Nucleus accumbens (tissue), 56 donors: ENCODE data around the gene PGAM2.
"Not testable (repeated sequence)": the region's sequence is repeated elsewhere in the genome, so short reads cannot be mapped to it uniquely, and the experiment has no call there.

Source experiments
- DNase-seq, 56 donors: peaks; one replicate each; lab custom pipeline; 2025; lab: John Stamatoyannopoulos, UW

Gene PGAM2

DNA sequence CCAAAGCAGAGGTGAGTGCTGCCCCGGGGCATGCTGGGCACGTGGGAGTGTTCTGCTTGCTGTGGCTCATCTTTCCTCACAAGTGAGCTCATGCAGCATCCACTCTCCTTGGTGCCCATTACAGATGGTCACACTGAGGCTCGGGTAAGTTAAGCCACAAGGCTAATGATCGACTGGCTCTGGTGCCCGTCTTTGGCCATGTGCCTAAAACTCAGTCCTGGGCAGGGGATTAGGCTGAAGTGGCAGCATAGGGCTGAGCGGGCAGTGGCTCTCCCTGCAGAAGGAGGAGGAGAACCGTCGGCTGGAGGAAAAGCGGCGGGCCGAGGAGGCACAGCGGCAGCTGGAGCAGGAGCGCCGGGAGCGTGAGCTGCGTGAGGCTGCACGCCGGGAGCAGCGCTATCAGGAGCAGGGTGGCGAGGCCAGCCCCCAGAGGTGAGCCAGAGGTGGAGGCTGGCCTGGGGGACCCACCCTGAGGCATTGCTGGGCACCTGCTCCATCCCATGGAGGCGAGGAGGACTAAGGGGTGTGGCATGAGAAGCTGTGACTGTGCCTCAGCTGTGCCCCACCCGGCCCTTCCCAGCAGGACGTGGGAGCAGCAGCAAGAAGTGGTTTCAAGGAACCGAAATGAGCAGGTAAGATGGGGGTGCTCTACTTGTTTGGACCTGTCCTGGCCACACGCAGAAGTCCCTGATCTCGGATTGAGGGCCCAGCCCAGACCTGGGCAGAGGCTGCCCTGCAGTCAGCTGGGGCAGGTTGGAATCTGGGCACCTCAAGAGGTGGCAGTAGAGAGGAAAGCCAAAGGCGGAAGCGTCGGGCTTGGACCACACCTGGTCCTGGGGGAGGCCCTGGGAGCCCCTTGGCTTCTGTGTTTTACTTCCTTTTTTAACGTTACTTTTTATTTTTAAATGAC lies 7.3 kb downstream of the PGAM2 start:
- no peak for DNase-seq

GRCh38 chr7:44057181-44057848 lies 8.1 kb downstream of the PGAM2 start:
- no peak for DNase-seq

GRCh38 chr7:44056681-44057080 lies 8.7 kb downstream of the PGAM2 start:
- DNase-seq, result no peak

GRCh38 chr7:44052771-44053365 lies 12.5 kb downstream of the PGAM2 start:
- no peak for DNase-seq

DNA sequence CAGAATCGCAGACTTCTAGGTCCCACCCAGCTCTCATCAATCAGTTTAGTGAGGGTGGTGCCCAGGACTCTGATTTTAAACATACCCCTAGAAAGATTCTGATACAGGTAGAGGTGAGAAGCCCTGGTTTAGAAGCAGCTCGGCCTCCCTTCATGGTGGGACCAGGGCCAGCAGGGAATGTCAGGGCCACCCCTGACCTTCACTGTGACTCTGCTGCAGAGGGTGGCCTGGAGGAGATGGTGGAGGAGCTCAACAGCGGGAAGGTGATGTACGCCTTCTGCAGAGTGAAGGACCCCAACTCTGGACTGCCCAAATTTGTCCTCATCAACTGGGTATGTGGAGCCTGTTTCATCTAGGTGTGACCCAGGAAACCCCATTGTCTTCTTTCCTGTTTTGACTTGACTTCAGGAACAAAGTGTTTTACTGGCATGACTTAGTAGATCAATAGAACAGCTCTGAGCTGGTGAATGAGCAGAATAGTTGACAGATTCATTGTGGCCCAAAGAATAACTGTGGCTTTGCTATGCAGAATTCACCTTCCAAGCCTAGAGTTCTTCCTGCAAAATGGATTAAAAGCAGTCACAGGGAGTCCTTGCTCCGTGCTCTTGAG lies 13.7 kb downstream of the PGAM2 start:
- no peak for DNase-seq

GRCh38 chr7:44050915-44051560 lies 14.3 kb downstream of the PGAM2 start:
- DNase-seq, result no peak

DNA sequence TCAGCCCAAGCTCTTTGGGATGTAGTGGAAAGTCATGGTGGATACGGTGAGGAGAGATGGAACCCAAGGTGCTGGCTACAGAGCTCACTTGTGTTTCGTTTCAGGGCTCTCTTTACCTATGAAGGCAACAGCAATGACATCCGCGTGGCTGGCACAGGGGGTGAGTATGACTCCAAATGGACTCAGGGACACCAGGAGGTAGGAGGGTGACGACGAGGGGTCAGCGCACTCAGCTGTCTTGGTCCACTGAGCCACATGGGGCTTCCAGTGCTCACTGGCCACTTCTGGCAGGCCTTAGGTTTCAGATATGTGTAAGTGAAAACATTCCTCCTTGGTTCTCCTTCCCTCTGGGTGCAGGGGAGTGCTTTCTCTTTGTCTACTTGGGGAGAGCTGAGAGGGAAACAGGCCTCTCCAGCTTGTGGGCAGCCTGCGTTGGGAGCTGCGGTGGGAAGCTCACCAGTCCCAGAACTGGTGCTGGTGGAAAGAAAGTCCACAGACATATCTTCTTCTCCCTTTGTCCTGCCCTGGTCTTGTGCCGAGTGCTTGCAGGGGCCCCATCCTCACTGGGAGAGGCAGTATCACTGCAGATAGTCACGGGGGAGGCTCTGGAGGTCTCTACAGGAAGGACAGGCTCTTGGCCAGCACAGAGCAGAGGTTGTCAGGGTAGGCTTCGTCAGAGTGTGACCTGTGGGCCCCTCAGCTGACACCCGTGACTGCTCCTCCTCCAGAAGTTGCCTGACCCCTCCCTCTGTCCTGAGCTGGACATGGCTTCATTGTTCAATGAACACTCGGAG lies 15.0 kb downstream of the PGAM2 start:
- DNase-seq, result no peak

GRCh38 chr7:44048031-44048795 lies 17.2 kb downstream of the PGAM2 start:
- no peak for DNase-seq

- DNase-seq, result no peak
Measured at GRCh38 chr7:44046321-44047061, 18.9 kb downstream of the PGAM2 start.

DNA sequence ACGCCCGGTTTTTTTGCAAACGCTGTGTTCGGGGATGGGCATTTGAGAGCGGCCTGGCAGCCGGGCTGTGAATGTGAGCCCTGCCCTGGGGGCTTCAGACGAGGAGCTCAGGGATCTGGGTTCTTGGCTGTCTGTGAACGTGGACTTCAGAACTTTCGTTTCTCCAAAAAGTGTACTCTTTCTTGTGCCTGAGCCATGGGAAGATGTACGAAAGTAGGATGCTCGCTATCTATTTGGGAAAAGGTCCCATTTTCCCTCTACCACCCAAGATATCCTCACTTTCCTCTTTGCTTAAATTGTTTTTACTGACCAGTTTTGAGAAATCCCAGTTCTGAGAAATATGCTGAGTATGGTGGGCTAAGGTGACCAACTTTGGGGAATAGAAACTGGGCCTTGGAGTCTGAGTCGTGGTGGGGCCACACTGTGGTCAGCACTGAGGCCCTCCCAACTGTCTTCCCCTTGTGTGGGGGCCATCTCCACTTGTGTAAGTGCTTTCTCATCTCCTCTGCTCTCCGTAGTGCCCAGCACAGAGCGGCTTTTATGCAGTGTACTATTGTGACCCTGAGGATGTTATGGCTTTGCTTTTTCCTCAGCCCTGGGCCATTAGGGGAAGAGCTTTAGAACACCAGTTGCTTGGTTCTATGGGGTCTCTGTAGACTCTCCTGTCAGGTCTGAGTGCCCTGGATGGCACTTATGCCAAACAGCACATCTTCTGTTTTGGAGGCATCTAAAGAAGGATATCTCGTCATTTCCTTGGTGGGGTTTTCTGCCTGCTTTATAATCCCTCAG lies 19.9 kb downstream of the PGAM2 start:
- DNase-seq, result no peak

GRCh38 chr7:44044315-44045225 lies 20.8 kb downstream of the PGAM2 start, which contains the start of gene DBNL:
TSS of gene DBNL (plus strand) at chr7:44044702. CDS start at chr7:44044738, 36 bp downstream.
- DNase-seq, result peak in 55 of 56 donors; percentile 61 to 98 (median 91)

- no peak for DNase-seq
Measured at GRCh38 chr7:44043902-44044301, 21.5 kb downstream of the PGAM2 start.

DNA sequence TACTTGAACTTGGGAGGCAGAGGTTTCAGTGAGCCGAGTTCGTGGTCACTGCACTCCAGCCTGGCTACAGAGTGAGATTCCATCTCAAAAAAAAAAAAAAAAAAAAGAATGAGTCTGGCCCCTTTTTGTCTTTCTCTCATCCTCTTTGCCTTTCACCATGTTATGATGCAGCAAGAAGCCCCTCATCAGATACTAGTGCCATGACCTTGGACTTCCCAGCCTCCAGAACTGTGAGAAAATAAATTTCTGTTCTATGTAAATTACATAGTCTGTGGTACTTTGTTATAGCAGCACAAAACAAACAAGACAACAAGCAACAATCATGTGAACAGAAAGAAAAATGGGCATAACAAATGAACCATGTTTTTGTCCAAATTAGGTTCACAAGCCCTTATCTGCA lies 23.1 kb downstream of the PGAM2 start:
- DNase-seq, result no peak

DNA sequence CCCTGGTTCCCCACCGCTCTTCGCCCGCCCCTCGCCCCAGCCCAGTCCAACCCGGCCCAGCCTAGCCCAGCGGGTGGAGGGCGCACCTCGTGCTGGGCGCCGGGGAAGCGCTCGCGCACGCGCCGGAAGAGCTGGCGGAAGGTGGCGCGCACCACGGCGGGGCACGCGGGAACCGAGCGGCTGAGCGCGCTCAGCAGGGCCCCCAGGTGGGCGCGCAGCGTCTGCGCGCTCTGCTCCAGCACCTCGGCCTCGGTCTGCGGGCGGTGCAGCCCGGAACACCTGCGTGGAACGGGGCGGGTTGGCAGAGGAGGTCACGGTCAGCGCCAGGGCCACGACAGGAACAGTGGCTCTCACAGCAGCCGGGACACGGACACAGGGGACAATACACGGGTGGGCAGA lies 24.9 kb downstream of the PGAM2 start:
- DNase-seq, result peak in 10 of 56 donors; percentile 16 to 39 (median 27)

- not testable (repeated sequence) for DNase-seq
Measured at GRCh38 chr7:44039800-44040492, 25.4 kb downstream of the PGAM2 start.
